HG03039 (cell line): ENCODE data around the gene CACNA2D3.

Source experiments
- ATAC-seq: cut with Tn5 transposase; IDR thresholded peaks from one replicate; pipeline ENCODE4 v1.9.1; 2021; ENCODE audit warnings: mild to moderate bottlenecking, moderate library complexity; ENCODE audit not compliant: unreplicated experiment

The CACNA2D3 gene

DNA sequence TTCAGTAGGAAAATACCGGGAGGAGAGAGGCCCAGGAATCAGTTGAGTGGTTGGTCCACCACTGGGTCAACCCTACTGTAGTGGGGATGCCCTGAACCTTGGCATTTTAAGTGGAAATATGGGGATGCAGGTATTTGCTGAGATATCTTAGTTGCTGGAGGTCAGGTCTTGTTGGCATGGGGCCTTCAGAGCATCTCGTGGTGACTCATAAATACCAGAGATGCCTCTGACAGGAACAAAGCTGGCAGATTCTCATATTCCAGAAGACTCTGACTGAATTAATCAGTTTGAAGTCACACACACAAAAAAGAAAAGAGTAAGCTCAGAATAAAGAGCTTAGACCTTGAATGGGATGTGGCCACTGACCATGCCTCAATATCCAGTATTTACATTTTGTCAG lies 91.6 kb downstream of the CACNA2D3 start:
- no peak for ATAC-seq

DNA sequence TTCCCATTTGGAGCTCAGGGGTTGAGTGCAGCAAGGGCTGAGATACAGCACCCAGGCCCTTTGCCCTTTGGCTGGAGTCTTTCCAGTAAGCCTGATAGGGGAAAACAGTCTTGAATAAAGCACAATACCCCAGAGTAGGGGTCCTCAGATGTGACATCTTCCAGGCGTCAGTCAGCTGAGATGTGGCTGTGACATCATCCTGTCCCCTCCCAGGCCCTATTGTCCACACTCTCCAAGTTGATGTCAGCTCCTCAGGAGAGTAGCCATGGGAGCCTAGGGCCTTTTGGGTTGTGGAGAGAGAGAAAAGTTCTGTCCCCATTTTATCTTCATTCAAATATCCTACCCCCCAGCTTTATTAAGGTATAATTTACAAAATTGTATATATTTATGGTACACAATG lies 92.5 kb downstream of the CACNA2D3 start:
- ATAC-seq = no peak

DNA sequence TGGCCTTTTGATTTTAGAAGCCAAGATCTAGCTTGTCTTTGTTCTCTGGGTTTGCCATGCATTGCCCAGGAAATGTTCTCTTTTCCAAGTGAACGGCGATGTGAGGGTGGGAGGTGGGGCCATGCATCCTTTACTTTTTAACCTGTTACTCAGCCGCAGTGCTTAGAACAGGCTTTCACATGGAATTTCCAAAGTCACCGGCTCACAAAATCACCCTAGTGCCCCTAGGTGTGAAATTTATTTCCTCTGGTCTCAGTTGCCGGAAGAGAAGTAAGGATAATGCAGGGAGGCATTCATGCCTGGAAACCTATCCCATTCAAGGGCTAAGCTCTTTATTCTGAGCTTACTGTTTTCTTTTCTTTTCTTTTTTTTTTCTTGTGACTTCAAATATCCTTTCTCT lies 93.2 kb downstream of the CACNA2D3 start:
- no peak for ATAC-seq

DNA sequence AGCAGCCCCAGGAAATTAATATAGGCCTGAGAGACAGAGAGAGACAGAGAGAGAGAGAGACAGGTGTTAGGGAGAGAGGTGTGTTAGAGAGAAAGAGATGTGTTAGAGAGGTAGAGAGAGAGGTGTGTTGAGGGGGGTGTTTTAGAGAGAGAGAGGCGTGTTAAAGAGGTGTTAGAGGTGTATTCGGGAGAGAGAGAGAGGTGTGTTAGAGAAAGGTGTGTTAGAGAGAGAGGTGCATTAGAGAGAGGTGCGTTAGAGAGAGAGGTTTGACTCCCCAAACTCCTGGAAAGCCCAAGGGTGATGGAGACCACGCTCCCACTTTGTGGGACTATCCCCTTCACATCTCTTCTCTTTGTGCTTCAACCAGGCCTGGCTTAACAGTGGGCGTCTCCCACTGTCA lies 95.5 kb downstream of the CACNA2D3 start:
- ATAC-seq = no peak

DNA sequence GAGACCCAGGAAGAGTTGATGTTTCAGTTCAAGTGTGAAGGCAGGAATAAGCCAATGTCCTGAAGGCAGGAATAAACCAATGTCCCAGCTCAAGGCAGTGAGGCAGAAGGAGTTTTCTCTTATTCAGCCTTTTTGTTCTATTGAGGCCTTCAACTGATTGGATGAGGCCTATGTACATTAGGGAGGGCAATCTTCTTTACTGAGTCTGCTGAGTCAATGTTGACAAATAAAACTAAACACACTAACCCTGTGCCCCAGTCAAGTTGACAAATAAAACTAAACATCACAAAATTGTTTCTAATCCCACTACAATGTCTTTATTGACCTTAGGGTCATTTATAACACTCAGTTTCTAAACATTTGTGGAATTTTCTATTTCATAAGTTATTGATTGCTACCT lies 100.0 kb downstream of the CACNA2D3 start:
- ATAC-seq = no peak

DNA sequence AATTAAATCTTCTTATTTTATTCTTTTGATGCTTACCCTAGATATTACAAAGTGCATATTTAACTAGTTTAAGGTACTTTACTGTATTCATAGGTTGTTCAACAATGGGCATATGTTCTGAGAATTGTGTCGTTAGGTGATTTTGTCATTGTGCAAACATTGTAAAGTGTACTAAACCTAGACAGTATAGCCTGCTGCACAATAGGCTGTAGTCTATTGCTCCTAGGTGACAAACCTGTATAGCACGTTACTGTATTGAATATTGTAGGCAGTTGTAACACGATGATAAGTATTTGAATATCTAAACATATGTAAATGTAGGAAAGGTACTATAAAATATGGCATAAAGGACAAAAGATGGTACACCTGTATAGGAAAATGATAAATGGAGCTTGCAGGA lies 100.7 kb downstream of the CACNA2D3 start:
- ATAC-seq = no peak

DNA sequence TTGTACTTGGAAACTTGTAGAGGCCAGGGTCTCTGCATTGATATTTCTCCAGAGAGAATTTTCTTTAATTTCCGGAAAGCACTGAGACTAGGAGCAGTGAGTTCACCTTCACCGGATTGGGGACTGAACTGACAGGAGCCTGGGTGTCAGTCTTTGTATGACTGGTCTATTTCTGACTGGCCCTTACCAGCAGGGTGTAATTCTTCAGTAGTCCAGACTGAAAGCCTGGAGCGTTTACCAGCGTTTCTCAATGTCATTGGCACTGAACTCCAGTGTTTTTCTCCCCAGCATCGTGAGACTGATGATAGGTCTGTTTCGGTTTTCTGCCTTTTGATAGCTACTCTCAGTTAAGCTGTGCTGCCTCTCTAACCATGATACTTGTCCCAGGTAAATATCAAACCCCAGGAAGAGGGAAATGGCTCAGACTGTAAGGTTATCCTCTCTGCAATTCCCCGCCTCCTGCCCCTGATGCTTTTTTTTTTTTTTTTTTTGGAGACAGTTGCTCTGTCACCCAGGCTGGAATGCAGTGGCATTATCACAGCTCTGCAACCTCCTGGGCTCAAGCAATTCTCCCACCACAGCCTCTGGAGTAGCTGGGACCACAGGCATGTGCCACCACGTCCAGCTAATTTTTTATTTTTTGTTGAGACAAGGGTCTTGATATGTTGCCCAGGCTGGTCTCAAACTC lies 103.6 kb downstream of the CACNA2D3 start:
- ATAC-seq = no peak

DNA sequence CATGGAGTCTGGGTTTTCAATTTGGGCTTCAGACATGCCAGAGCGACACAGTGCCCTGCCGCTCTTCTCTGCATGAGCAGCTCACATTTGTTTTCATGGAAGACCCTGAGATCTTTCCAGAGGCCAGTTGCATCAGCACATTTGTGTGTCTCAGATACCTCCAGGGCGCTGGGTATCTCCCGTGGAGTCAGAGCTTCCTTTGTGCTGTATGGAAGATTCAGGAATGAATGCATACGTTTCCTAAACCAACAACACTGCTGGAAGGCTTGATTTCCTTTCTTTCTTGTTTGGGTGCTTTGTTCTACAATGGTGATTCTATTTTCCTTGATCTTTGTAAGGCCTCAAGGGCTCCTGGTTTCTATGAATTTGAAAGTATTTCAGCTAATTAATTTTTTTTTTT lies 106.5 kb downstream of the CACNA2D3 start:
- ATAC-seq = no peak

DNA sequence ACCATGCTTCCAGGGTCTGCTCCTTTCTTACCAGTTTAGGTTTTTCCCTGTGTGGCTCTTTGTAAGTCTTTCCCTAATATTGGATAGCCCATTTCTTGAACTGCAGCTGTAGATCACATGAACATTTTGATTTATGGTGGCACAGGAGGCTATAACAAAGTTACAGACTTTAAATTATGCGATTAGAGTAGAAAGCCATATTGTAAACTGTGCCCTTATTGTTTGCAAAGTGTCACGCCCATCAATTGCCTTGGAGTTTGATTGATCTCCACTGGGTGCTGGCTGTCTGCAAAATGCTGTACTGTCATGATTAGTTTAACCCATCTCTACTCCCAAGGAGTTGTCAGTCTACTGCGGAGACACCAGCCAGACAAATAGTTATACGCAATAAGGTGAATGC lies 110.3 kb downstream of the CACNA2D3 start:
- no peak for ATAC-seq

DNA sequence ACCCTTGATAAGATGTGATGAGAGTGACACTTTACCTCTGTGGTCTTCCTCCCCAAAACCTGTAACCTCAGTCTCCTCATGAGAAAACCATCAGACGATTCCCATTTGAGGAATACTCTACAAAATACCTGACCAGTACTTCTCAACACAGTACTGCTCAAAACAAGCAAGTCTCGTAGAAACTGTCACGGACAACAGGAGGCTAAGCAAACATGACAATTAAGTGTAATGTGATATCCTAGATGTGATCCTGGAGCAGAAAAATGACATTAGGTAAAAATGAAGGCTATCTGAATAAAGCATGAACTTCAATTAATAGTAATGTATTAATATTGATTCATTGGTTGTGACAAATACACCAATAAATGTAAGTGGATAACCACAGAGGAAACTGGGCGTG lies 113.6 kb downstream of the CACNA2D3 start:
- ATAC-seq = no peak

DNA sequence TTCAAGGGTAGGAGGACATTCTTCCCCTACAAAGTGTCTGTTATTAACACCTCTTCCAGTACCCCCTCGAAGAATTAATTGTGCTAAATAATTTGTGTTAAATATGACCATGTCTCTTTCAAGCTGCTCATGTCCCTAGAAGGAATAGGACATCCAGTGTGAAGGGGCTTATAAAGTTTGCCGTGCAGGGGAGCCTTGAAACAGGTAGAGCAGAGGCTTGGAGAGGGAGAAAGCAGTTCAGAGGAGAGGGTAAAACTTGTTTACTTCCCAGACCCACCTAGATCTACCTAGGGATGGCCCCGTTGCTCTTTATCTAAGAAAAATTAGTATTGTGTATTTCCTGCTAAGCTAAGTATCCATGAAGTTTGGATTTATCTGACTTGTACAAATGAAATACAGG lies 114.8 kb downstream of the CACNA2D3 start:
- no peak for ATAC-seq

DNA sequence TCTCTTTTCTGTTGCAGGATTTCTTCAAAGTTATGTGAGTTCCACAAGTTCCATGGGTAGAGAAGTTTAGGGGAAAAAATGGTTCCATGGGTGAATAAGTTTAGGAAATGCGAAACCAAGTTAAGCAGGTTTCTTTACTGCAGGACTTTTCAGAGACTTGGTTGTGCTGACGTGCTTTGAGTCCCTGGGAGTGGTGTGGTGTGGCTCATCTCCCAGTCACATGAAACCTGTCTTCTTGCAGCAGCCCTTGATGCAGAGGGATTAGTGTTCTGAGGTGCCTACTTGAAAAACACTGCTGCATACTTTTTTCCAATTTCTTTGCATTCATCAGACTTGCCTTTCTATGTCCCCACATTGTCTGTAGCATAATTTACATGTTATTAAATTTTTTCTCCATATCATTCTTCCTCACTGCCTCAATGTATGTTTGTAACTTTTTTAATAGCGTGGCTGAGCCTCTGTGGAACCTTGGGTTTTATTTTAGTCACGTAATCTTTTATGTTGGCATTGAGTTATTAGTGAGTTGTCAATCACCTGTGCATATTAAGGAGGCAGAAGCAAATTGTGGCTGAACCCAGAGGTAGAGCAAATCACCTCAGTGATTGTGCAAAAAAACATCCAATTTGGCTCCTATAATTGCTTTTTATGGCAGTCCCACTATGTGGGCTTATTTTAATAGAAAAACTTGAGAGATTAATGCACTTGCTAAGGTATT lies 115.6 kb downstream of the CACNA2D3 start:
- ATAC-seq = no peak

DNA sequence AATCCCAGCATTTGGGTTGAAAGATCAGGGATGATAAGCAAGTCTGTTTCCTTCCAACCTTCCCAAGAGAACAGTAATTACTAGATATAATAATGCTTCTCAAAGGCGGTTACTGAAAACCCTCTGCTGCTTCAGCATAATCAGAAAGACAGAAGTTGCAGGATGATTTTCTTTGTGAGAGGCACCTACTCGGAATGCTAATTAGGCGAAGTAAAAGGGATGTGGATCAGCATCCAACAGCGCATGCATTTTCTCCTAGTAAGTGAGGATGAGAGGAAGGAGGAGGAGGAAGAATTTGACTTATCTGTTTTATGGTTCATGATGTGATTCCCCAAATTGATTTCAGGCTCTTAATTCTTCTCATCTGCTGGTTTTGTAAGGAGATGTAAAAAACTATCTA lies 118.0 kb downstream of the CACNA2D3 start:
- ATAC-seq = no peak

DNA sequence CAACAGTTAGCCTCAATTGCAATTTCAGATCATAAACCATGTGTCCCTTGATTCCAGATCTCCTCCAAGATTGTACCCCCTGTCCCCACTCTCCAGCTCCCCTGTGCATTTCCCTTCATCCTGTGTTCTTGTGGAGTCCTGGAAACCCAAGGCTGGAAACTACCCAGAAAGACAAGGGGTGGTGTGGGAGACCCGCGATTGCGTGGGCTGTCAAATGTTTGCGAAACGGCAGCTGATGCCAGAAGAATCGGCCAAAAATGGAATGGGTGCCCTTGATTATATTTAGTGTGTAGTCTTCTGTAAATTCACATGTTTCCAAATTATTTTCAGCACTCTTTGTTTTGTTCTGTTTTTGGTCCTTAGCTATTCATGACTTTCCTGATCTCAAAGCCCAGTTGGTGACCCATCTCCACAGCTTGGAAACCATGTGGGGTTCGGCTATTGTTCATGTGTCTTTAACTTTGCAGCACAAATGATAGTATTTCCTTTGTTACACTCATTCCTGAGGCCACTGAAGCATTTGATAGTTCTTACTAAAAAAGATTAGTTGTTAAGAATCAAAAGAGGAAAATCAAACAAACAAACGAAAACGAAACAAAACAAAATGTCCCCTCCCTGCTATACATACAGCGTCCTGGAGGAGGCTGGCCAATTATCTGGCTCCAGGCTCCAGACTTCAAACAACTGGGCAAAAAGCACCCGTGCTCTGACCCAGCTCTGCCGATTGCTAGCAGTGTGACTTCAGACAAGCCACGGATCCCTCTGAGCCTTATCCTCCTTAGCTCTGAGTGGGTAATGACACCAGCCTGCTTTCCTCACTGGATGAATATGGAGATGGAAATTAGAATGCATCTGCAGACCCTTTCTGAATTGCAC lies 120.9 kb downstream of the CACNA2D3 start:
- ATAC-seq = no peak

DNA sequence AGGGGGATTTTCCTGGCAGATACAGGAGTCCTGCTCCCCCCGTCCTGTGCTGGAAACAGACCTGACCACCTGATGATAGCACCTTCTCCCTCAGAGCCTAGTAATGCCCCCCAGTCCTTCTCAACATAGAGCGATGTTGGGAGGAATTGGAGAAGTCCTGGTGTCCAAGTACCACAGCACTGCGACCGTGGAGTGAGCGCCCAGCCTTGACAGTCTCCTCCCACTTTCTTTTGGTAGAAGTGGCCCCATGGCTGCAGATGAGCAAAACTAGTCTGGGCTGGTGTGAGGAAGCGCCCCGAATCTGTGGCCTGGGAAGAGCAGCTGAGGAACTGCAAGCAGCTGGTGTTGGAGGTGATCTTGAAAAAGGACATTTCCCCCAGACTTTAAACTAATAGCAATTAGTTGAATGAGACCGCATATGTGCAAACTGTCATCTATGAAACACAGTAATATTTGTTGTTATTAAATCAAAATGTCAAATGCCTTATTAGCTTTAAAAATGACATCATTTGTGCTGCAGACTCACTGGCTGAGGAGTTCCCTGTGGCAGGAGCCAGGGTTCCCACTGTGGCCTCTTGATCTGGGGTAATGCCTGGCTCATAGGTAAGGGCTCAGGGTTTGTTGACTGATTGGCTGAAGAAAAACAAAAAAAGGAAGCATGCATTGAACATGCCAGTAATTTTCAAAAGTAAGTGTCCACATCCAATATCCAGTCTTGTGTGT lies 121.8 kb downstream of the CACNA2D3 start:
- no peak for ATAC-seq

DNA sequence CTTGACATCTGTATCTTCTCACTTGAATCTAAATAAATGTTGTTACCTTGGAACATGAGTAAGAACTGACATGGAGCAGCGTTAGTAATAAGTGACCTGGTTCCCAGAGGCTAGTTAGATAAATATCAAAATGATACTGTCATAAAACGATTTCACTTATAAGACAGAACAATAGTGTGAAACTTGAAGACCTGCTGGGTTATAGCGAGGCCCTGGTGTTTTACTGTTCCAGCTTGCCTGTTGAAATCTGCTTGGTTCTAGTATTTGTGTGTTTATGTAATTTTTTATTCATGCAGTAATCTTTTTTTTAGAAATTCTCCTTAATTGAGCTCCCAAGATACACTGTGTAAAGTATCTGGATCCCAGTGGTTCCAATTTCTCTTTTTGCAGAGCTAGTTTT lies 129.4 kb downstream of the CACNA2D3 start:
- ATAC-seq = no peak

DNA sequence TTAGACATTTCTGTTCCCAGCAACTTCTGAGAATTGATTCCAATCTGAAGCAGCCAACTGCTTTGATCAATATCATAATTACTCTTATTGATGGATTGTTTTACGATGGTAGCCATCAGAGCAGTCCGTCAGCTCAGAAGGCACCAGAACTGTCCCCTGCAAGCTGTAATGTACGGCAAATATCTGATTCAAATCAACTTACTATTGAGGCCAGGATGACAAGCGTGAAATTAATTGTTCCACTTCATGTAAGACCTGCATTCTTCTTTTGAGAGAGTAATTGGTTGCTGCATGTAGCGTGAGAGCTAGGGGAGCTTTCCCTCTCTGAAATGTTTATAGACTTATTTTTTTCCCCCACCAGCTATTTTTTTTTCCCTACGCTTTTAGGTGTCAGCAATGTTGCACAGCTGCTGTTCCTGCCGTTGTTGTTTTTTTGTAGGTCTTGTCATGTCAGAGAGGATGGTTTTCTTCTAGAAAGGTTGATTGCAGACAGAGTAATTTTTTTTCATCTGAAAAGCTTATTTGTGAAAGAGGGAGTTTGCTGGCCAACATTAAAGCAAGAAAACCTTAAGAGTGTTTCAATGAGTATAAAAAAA lies 134.9 kb downstream of the CACNA2D3 start:
- no peak for ATAC-seq

DNA sequence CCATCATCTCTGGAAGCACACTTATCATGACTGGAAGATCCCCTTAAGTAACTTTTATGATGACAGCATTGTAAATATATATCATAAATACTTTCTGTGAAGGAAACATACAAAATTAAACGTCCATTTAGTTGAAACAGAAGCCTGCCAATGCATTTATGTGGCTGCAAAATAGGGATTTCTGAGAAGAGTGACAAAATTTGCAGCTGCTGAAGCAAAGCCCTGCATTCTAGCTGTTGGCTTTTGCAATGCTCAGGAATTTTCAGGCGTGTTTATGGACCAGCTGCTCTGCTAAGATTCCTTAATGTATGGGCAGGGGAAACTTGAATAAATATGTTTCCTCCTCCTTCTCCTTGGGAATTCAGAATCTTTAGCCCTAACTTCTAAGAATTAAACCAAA lies 137.3 kb downstream of the CACNA2D3 start:
- no peak for ATAC-seq

DNA sequence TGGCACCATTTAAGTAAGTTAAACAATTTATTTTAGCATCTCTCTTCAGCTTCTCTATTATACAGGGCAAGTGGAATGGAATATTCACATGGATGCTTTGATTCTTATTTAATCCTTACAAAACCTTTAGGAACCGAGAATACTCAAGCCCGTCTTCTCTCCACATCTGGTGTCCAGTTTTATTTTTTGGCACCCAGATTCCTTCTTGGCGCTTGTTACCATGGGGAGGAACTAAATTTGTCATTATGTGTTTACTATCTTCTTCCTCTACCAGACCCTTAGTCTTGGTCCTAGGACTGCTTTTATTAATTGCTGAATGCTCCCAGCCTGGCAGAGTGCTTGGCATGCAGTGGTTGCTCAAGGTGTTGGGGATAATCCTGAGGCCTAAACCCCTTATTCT lies 138.8 kb downstream of the CACNA2D3 start:
- no peak for ATAC-seq

DNA sequence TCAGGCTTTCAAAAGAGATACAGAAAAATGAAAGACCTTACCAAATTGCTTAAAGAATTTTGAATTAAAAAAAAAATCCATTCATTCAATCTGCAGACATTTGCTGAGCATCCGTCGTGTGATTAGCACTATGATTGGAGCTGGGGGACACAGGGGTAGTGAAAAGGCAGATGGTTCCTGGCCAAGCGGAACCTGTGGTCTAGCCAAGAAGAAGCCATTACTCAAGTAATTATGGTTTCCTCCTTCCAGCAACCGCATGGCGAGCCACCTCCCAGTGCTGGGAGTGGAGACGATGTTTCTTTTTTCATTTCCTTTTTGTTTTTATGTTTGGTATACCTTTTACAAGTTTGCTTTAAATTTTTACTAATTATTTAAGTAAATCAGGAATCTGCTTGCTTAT lies 140.2 kb downstream of the CACNA2D3 start:
- no peak for ATAC-seq

DNA sequence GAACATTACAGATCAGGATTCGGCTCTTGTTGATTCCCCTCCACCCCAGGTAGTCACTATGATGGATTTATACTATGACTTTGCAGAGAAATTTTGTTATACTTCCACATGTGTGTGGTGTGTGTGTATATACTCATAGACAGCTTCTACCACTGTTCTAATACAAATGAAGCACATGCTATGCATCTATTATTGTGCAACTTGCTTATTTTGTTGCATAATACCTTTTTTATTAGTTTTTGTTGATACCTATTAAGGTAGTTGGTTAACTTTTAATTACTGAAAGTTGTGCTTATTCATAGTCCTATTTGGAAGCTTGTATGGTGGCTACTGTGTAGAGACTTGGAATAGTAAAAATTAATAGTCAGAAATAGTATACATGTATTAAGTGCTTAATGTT lies 140.6 kb downstream of the CACNA2D3 start:
- no peak for ATAC-seq
